K562 (cell line): ENCODE measurements around the gene UBE2K. TPM values are rescaled to one million over a fixed set of nuclear protein-coding genes. Genes with fewer than 3 reads are reported as not detected.

ENCODE experiments used
- ATAC-seq: fragments of 200-7000 bp; cut with Tn5 transposase; 3 replicates; pipeline ENCODE4 v1.9.1; 2020; ENCODE audit warnings: moderate library complexity
- BruUV-seq: library from RNA; stranded (reverse); fragments of 400-500 nt; replicated peaks from 2 replicates; lab custom pipeline; 2021; lab: Mats Ljungman, UMichigan
- CTCF ChIA-PET: fragments of 300-600 bp; formaldehyde crosslinking; extraction: SDS; loops from one replicate; lab custom pipeline; 2021; ENCODE audit warnings: low intra/inter-chr PET ratio; lab: Yijun Ruan, JAX
- POLR2A ChIA-PET: fragments of 300-600, 350-650 bp; sonication (Branson Sonifier 250); formaldehyde crosslinking; extraction: SDS; loops from one replicate; lab custom pipeline; 2021; ENCODE audit warnings: antibody characterized with exemption, inconsistent platforms; lab: Yijun Ruan, JAX
- DNase-seq, 4 experiments: peaks; one replicate each; pipeline versions ENCODE4 v3.0.0 to v3.0.0-alpha.2; 2011 to 2018; ENCODE audit warnings: low spot score in 3 of 4, mixed read lengths in 3 of 4; ENCODE audit errors: extremely low read depth in 1 of 4
- FAIRE-seq: peaks from 2 replicates; lab custom pipeline; 2011; peaks lifted over from hg19 to GRCh38; lab: Jason Lieb, UNC
- H2AFZ ChIP-seq: 2 replicates; pipeline ENCODE4 v1.6.0; 2011; ENCODE audit warnings: low read depth, low read length, control low read depth, inconsistent platforms
- H3K27ac ChIP-seq: fragments of 200-600 bp; 3 replicates; pipeline ENCODE4 v1.8.0; 2011; ENCODE audit warnings: low read depth, mild to moderate bottlenecking, control low read depth, inconsistent platforms, low read length, moderate library complexity, mixed read lengths; ENCODE audit errors: extremely low read depth
- H3K27me3 ChIP-seq, 2 experiments: fragments of 300-600 bp in 1 of 2; 2 replicates in 1 of 2; 3 replicates in 1 of 2; pipeline versions ENCODE4 v1.6.0 to v1.8.0; 2011; ENCODE audit warnings: inconsistent platforms in 2 of 2, low read length in 2 of 2, mild to moderate bottlenecking in 1 of 2, mixed read lengths in 1 of 2, moderate library complexity in 1 of 2; ENCODE audit not compliant: control insufficient read depth in 2 of 2, insufficient read depth in 2 of 2
- H3K36me3 ChIP-seq: fragments of 300-600 bp; 3 replicates; pipeline ENCODE4 v1.8.0; 2011; ENCODE audit warnings: mild to moderate bottlenecking, low read length, inconsistent platforms; ENCODE audit not compliant: control insufficient read depth, insufficient read depth
- H3K4me1 ChIP-seq, 2 experiments: fragments of 200-600 bp in 1 of 2; replicated peaks in 1 of 2; 2 replicates in 1 of 2; 3 replicates in 1 of 2; pipeline versions ENCODE4 v1.5.1 to v1.8.0; 2011; ENCODE audit warnings: inconsistent platforms in 2 of 2, low read length in 2 of 2, mild to moderate bottlenecking in 1 of 2, mixed read lengths in 1 of 2, moderate library complexity in 1 of 2; ENCODE audit not compliant: control insufficient read depth in 2 of 2, insufficient read depth in 2 of 2
- H3K4me2 ChIP-seq: 2 replicates; pipeline ENCODE4 v1.6.1; 2011; ENCODE audit warnings: low read length, control low read depth, inconsistent platforms, mixed read lengths; ENCODE audit not compliant: insufficient read depth
- H3K4me3 ChIP-seq: fragments of 200-600 bp; sonication (generic), shearing (Covaris generic); 2 replicates; pipeline ENCODE4 v1.5.1; 2016; ENCODE audit warnings: control low read depth, inconsistent platforms
- H3K79me2 ChIP-seq: fragments of 200-600 bp; 3 replicates; pipeline ENCODE4 v1.8.0; 2011; ENCODE audit warnings: low read length, inconsistent platforms; ENCODE audit not compliant: control insufficient read depth, insufficient read depth
- H3K9ac ChIP-seq, 2 experiments: 2 replicates each; pipeline versions ENCODE4 v1.6.0 to v1.6.1; 2011; ENCODE audit warnings: low read depth in 2 of 2, low read length in 2 of 2, control low read depth in 1 of 2, inconsistent platforms in 1 of 2, mild to moderate bottlenecking in 1 of 2, mixed read lengths in 1 of 2; ENCODE audit not compliant: insufficient read depth in 1 of 2
- H3K9me1 ChIP-seq: one replicate; pipeline ENCODE4 v1.6.0; 2011; ENCODE audit warnings: inconsistent platforms, mild to moderate bottlenecking, low read length, moderate library complexity; ENCODE audit not compliant: control insufficient read depth, insufficient read depth
- H3K9me3 ChIP-seq: replicated peaks from 2 replicates; pipeline ENCODE4 v1.5.1; 2011; ENCODE audit warnings: low read depth, low read length, inconsistent platforms; ENCODE audit not compliant: control insufficient read depth, insufficient read depth
- H4K20me1 ChIP-seq: replicated peaks from 2 replicates; pipeline ENCODE4 v1.6.1; 2011; ENCODE audit warnings: low read length, inconsistent platforms, mixed read lengths; ENCODE audit not compliant: control insufficient read depth, insufficient read depth
- ARID1B ChIP-seq: fragments of 450-650 bp; IDR thresholded peaks from 2 replicates; pipeline ENCODE4 v1.6.1; 2016; ENCODE audit warnings: antibody characterized with exemption, mild to moderate bottlenecking, inconsistent platforms
- BCOR ChIP-seq: fragments of 450-650 bp; IDR thresholded peaks from 2 replicates; pipeline ENCODE4 v1.6.1; 2016
- BRD9 ChIP-seq: fragments of 450-650 bp; IDR thresholded peaks from 2 replicates; pipeline ENCODE4 v1.6.1; 2018; ENCODE audit warnings: low read depth; ENCODE audit not compliant: partially characterized antibody
- CBFA2T3 ChIP-seq: fragments of 450-650 bp; IDR thresholded peaks from 2 replicates; pipeline ENCODE4 v1.6.1; 2017
- CBX5 ChIP-seq: IDR thresholded peaks from 2 replicates; pipeline ENCODE4 v1.6.1; 2014; ENCODE audit warnings: low read depth, borderline replicate concordance
- CHD2 ChIP-seq: IDR thresholded peaks from 2 replicates; pipeline ENCODE4 v1.6.1; 2011; ENCODE audit warnings: low read depth, low read length
- HCFC1 ChIP-seq: IDR thresholded peaks from 2 replicates; pipeline ENCODE4 v1.6.1; 2012; ENCODE audit warnings: low read depth, low read length, improper control_type of control experiment
- JUNB ChIP-seq: fragments of 450-650 bp; formaldehyde crosslinking; conservative IDR thresholded peaks from 2 replicates; pipeline ENCODE4 v1.4.0; 2020; ENCODE audit warnings: mild to moderate bottlenecking
- NCOA2 ChIP-seq, 2 experiments: fragments of 450-650 bp; IDR thresholded peaks; 2 replicates each; pipeline ENCODE4 v1.6.1; 2018; ENCODE audit warnings: mild to moderate bottlenecking in 2 of 2, moderate library complexity in 1 of 2; ENCODE audit not compliant: partially characterized antibody in 2 of 2
- NEUROD1 ChIP-seq: fragments of 150-350 bp; IDR thresholded peaks from 2 replicates; pipeline ENCODE4 v1.6.1; 2014; ENCODE audit warnings: borderline replicate concordance, low read length, low read depth; ENCODE audit not compliant: partially characterized antibody
- NFIC ChIP-seq: fragments of 450-650 bp; IDR thresholded peaks from 2 replicates; pipeline ENCODE4 v1.6.1; 2017; ENCODE audit warnings: mild to moderate bottlenecking, inconsistent platforms
- PCBP1 ChIP-seq: fragments of 200-400 bp; formaldehyde crosslinking; IDR thresholded peaks from 2 replicates; pipeline ENCODE4 v1.6.1; 2018; ENCODE audit warnings: mild to moderate bottlenecking, low read depth, low read length; ENCODE audit not compliant: poor library complexity, severe bottlenecking
- RBFOX2 ChIP-seq: fragments of 200-400 bp; formaldehyde crosslinking; IDR thresholded peaks from 2 replicates; pipeline ENCODE4 v1.6.1; 2017; ENCODE audit warnings: low read depth, mild to moderate bottlenecking, low read length, moderate library complexity
- RBM39 ChIP-seq: fragments of 200-400 bp; formaldehyde crosslinking; optimal IDR thresholded peaks from 2 replicates; pipeline ENCODE3; 2018; ENCODE audit warnings: low read depth, low read length
- SAFB ChIP-seq: fragments of 200-400 bp; formaldehyde crosslinking; IDR thresholded peaks from 2 replicates; pipeline ENCODE4 v1.6.1; 2017; ENCODE audit warnings: low read depth, low read length, borderline replicate concordance
- ZNF124 ChIP-seq: sonication (generic); formaldehyde crosslinking; IDR thresholded peaks from 2 replicates; pipeline ENCODE4 v1.8.1; 2022; ENCODE audit warnings: missing genetic modification reagents
- ZNF197 ChIP-seq: fragments of 200-800 bp; sonication (Bioruptor generic); IDR thresholded peaks from 2 replicates; pipeline ENCODE4 v1.6.1; 2016; ENCODE audit warnings: low read depth, missing genetic modification characterization, missing compliant biosample characterization
- ZNF263 ChIP-seq: sonication (generic); formaldehyde crosslinking; IDR thresholded peaks from 2 replicates; pipeline ENCODE4 v1.8.0; 2022; ENCODE audit warnings: mild to moderate bottlenecking, missing genetic modification reagents, borderline replicate concordance
- ZNF695 ChIP-seq: fragments of 450-650 bp; formaldehyde crosslinking; IDR thresholded peaks from 2 replicates; pipeline ENCODE4 v1.4.0; 2020; ENCODE audit warnings: mild to moderate bottlenecking, moderate library complexity
- WGBS: fragments of 100-300 bp; shearing (Covaris generic); methylation state at CpG from one replicate; pipeline ENCODE4 v1.1.6; 2016; ENCODE audit warnings: low coverage, mixed read lengths; ENCODE audit not compliant: insufficient coverage; ENCODE audit errors: missing lambda C conversion rate; 5-methylcytosine and 5-hydroxymethylcytosine counted together
- in situ Hi-C: fragments of 300-500 bp; cut with MboI; formaldehyde crosslinking; loops from 4 replicates; pipeline ENCODE4 v1.15.0; 2018; ENCODE audit warnings: inconsistent platforms, mixed read lengths
- intact Hi-C: fragments of 100-400 bp; cut with micrococcal nuclease; formaldehyde crosslinking; loops from 2 replicates; pipeline ENCODE4 v1.14.2; 2022
- polyA plus RNA-seq, 8 experiments: library from polyadenylated mRNA; depleted of rRNA in 4 of 8; stranded (reverse) in 5 of 8; unstranded in 3 of 8; fragments of >200 nt; fragmentation: Nextera tagmentation in 2 of 8; fragmentation: Illumina TruSeq in 1 of 8; extraction: Ambion mirVana in 2 of 8; extraction: Trizol in 1 of 8; gene quantifications; 2 replicates each; pipeline versions ENCODE4 v1.2.1 to v1.2.3, GENCODE V29; 2011 to 2014; ENCODE audit warnings: inconsistent platforms in 1 of 8, missing spikeins in 1 of 8
- total RNA-seq, 7 experiments: library from RNA; depleted of rRNA in 6 of 7; stranded (reverse); fragments of >200 nt in 6 of 7; fragmentation: Illumina TruSeq in 2 of 7; extraction: Trizol in 2 of 7; gene quantifications; 2 replicates each; pipeline versions ENCODE4 v1.2.1 to v1.2.3, GENCODE V29; 2011 to 2021; ENCODE audit warnings: low replicate concordance in 1 of 7
- TF ChIP-seq, protein P1 (sequence below): IDR thresholded peaks from 3 replicates; pipeline ENCODE4 v1.6.1; 2011; ENCODE audit warnings: borderline replicate concordance, mild to moderate bottlenecking, moderate library complexity; ENCODE audit not compliant: insufficient read length; ENCODE audit errors: extremely low read depth

The UBE2K gene
- total and polyA plus RNA-seq, 9 of the 15 experiments (the other 6 are each of a cell fraction or from before 2014, with no cell fraction given): 29.8 to 190 (median 62.6) TPM

GRCh38 chr4:39648213-39648612 lies 49.7 kb upstream of the UBE2K start:
- H3K4me1 ChIP-seq: no peaks in the 10 kb centered on the region; a peak in 1 of 5 replicates
- ATAC-seq: no peak
- no peak for TF ChIP-seq JUNB (CRISPR knock-in tag)
- TF ChIP-seq NEUROD1: no peak
- TF ChIP-seq ZNF695 (CRISPR knock-in tag): no peak
- TF ChIP-seq NCOA2 (IDR thresholded peaks at IDR 0.05; ENCODE audit: partially characterized antibody in 2 of 2): no peak
- no peak for TF ChIP-seq ZNF124 (CRISPR knock-in tag)
- TF ChIP-seq SAFB: no peak
- TF ChIP-seq BRD9: no peak
- TF ChIP-seq PCBP1: no peak
- TF ChIP-seq RBFOX2: no peak
- TF ChIP-seq ARID1B: no peak
- TF ChIP-seq, protein P1, sequence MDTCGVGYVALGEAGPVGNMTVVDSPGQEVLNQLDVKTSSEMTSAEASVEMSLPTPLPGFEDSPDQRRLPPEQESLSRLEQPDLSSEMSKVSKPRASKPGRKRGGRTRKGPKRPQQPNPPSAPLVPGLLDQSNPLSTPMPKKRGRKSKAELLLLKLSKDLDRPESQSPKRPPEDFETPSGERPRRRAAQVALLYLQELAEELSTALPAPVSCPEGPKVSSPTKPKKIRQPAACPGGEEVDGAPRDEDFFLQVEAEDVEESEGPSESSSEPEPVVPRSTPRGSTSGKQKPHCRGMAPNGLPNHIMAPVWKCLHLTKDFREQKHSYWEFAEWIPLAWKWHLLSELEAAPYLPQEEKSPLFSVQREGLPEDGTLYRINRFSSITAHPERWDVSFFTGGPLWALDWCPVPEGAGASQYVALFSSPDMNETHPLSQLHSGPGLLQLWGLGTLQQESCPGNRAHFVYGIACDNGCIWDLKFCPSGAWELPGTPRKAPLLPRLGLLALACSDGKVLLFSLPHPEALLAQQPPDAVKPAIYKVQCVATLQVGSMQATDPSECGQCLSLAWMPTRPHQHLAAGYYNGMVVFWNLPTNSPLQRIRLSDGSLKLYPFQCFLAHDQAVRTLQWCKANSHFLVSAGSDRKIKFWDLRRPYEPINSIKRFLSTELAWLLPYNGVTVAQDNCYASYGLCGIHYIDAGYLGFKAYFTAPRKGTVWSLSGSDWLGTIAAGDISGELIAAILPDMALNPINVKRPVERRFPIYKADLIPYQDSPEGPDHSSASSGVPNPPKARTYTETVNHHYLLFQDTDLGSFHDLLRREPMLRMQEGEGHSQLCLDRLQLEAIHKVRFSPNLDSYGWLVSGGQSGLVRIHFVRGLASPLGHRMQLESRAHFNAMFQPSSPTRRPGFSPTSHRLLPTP: no peak
- TF ChIP-seq NFIC: no peak
- no peak for TF ChIP-seq HCFC1
- no peak for TF ChIP-seq RBM39
- no peak for TF ChIP-seq CBFA2T3
- TF ChIP-seq CHD2: no peak
- TF ChIP-seq BCOR: no peak
- no peak for TF ChIP-seq ZNF263 (CRISPR knock-in tag)
- no peak for TF ChIP-seq CBX5
- TF ChIP-seq ZNF197 (CRISPR knock-in tag): no peak
- TF ChIP-seq, all 486 proteins: peak for 0
- Histone ChIP-seq H3K27me3 (no peaks in the 10 kb centered on the region), H4K20me1 (no peaks in the 10 kb centered on the region), H3K9ac (no peak overlapping the region), H3K36me3 (no peaks in the 10 kb centered on the region), H3K27ac (no peak overlapping the region), H3K79me2 (no peaks in the 10 kb centered on the region), H3K9me3 (no peaks in the 10 kb centered on the region), H3K4me2 (no peak overlapping the region), H3K4me3 (no peak overlapping the region), H2AFZ (no peak overlapping the region), H3K9me1 (no peaks in the 10 kb centered on the region)
- intact Hi-C loops (no loop called here), in situ Hi-C loops (no loop called here)
- ChIA-PET CTCF (no interaction called here), POLR2A (interaction anchor here (0.6 to 2.7 kb wide), 2 partner anchors 9 to 195 kb away, joined by 3 to 14 read pairs; partner anchors contain the start of gene SMIM14)
- FAIRE-seq (peak; percentile 58), DNase-seq (no peak)
- no TSS peak for BruUV-seq
- 38% methylated on average over 3 of the region's 3 CpGs for WGBS
